Measurements from ENCODE around the gene TSPAN15.
A peak's percentile ranks its signal among the peaks of the same experiment; 100 is the strongest.
"Not testable (repeated sequence)": the region's sequence is repeated elsewhere in the genome, so short reads cannot be mapped to it uniquely, and the experiment has no call there.

TSPAN15 gene

GRCh38 chr10:69504576-69505250 lies 53.4 kb downstream of the TSPAN15 start:
- DNase-seq, result no peak

GRCh38 chr10:69505636-69506318 lies 54.5 kb downstream of the TSPAN15 start:
- DNase-seq, result no peak

- DNase-seq, result no peak
Observed at GRCh38 chr10:69506487-69506833, 55.2 kb downstream of the TSPAN15 start.

- DNase-seq, result no peak
Observed at GRCh38 chr10:69506834-69507713, 55.8 kb downstream of the TSPAN15 start.

GRCh38 chr10:69508738-69509340 lies 57.6 kb downstream of the TSPAN15 start:
- DNase-seq, result no peak

GRCh38 chr10:69512901-69513300 lies 61.6 kb downstream of the TSPAN15 start:
- DNase-seq, result no peak

GRCh38 chr10:69513617-69514016 lies 62.4 kb downstream of the TSPAN15 start:
- no peak for DNase-seq

GRCh38 chr10:69515699-69516259 lies 64.5 kb downstream of the TSPAN15 start:
- DNase-seq, result peak; percentile 49 to 65 (median 62)

GRCh38 chr10:69516316-69516715 lies 65.1 kb downstream of the TSPAN15 start:
- no peak for DNase-seq

GRCh38 chr10:69516796-69517195 lies 65.5 kb downstream of the TSPAN15 start:
- no peak for DNase-seq

GRCh38 chr10:69517271-69517848 lies 66.1 kb downstream of the TSPAN15 start:
- no peak for DNase-seq

GRCh38 chr10:69527961-69528360 lies 76.7 kb downstream of the TSPAN15 start:
- DNase-seq, result no peak

GRCh38 chr10:69533658-69534057 lies 82.4 kb downstream of the TSPAN15 start:
- DNase-seq, result no peak

- not testable (repeated sequence) for DNase-seq
Observed at GRCh38 chr10:69536521-69536920, 85.3 kb downstream of the TSPAN15 start.

GRCh38 chr10:69537449-69537848 lies 86.2 kb downstream of the TSPAN15 start:
- DNase-seq, result no peak

- DNase-seq, result no peak
Observed at GRCh38 chr10:69538461-69538860, 87.2 kb downstream of the TSPAN15 start.

GRCh38 chr10:69541463-69541862 lies 90.2 kb downstream of the TSPAN15 start:
- no peak for DNase-seq

GRCh38 chr10:69549959-69550358 lies 98.7 kb downstream of the TSPAN15 start:
- DNase-seq, result no peak

GRCh38 chr10:69552268-69552667 lies 101.0 kb downstream of the TSPAN15 start:
- DNase-seq, result no peak

- DNase-seq, result no peak
Observed at GRCh38 chr10:69553328-69553727, 102.1 kb downstream of the TSPAN15 start.

- DNase-seq, result no peak
Observed at GRCh38 chr10:69554611-69555010, 103.3 kb downstream of the TSPAN15 start.
